ENCODE data around the gene LCN10. TPM values are rescaled to one million over a fixed set of nuclear protein-coding genes. Genes with fewer than 3 reads are reported as not detected.

The LCN10 gene
- total and polyA plus RNA-seq, 2 of the 13 experiments (the other 11 are each of a cell fraction or from before 2014, with no cell fraction given): 0.53 to 0.61 TPM

DNA sequence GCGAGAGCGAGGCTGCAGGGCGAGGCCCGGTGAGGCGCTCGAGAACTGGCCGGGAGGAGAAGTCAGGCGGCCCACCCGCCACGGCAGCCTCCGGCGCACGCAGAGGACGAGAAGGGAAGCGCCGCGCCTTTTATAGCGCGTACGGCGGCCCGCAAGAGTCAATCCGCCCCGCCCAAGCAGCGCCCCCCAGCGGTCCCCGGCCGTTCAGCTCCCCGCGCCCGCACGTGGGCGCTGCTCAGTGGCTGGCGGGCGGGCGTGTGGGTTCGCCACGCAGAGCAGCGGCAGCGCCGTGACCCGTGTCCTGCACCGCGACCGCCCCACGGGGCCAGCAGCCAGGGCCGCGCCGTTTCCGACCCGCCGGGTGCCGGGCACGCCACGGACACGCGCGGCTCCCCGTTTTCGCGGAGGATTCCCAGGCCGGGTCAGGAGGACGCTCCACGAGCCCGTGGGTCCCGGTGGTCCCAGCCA is 14.6 kb downstream of the LCN10 start:
- Histone ChIP-seq H3K9ac (ENCODE audit: insufficient read depth, low read depth, low read length) (peak overlapping the region; percentile 90), H3K4me3 (replicated peaks in 1 of 3; ENCODE audit: insufficient read depth in 1 of 3, low read depth in 2 of 3, low read length in 3 of 3) (peak overlapping the region; percentile 75 to 89 (median 89)), H3K4me1 (ENCODE audit: insufficient read depth, low read length) (peaks cover 56% of the 10 kb centered on the region), H3K4me2 (ENCODE audit: low read depth, low read length) (peak overlapping the region; percentile 97), H3K36me3 (replicated peaks in 1 of 2; ENCODE audit: control insufficient read depth in 1 of 2, insufficient read depth in 2 of 2, low read length in 2 of 2) (peaks cover 10 to 20% of the 10 kb centered on the region in 2 experiments; a peak in 4 of 5 replicates), H3K79me2 (ENCODE audit: insufficient read depth, low read length) (peaks cover 31% of the 10 kb centered on the region), H3K27me3 (ENCODE audit: control insufficient read depth in 1 of 2, insufficient read depth in 2 of 2, low read length in 2 of 2) (no peaks in the 10 kb centered on the region; a peak in 1 of 5 replicates), H2AFZ (ENCODE audit: low read length) (no peak overlapping the region), H3K9me3 (ENCODE audit: low read length) (no peaks in the 10 kb centered on the region), H4K20me1 (ENCODE audit: insufficient read depth, low read length) (peaks cover 46% of the 10 kb centered on the region), H3K27ac (ENCODE audit: extremely low read length, insufficient read depth, low read length) (peak overlapping the region; percentile 64)
- ChIA-PET POLR2A (interaction anchor here (0.7 to 3.6 kb wide), 14 partner anchors 9 to 358 kb away, joined by 3 to 30 read pairs (median 4); partner anchors contain the start of gene LCN10), CTCF (ENCODE audit: low intra/inter-chr PET ratio, low total read pairs) (no interaction called here)
- in situ Hi-C loops (cut with HindIII; ENCODE audit: extremely low pct_ligation_motif_present, low pct_unique_long_range_greater_than_20kb) (no loop called here), intact Hi-C loops (cut with micrococcal nuclease; ENCODE audit: unreplicated experiment) (no loop called here)
- peak; percentile 58 for ATAC-seq
- no peak for FAIRE-seq
- 0% methylated on average over 7 of the region's 66 CpGs for whole genome bisulfite sequencing (ENCODE audit: low lambda C conversion rate)
- peak; percentile 67 for DNase-seq (ENCODE audit: low spot score)
- no TSS peak for BruUV-seq (replicated peaks)
- TF ChIP-seq SRY (CRISPR knock-in tag; IDR thresholded peaks at IDR 0.05) (peak; percentile 90; the same call in 1 of the 2 replicates), ZSCAN21 (CRISPR knock-in tag; IDR thresholded peaks at IDR 0.05; ENCODE audit: borderline replicate concordance) (peak; percentile 63; the same call in 1 of the 2 replicates), RBM22 (optimal IDR thresholded peaks at IDR 0.05; ENCODE audit: low read length) (peak; percentile 57), ARNT2 (CRISPR knock-in tag; IDR thresholded peaks at IDR 0.05; ENCODE audit: low read depth) (peak; percentile 95), CENPX (CRISPR knock-in tag; IDR thresholded peaks at IDR 0.05) (no peak), MAF1 (CRISPR knock-in tag; IDR thresholded peaks at IDR 0.05; ENCODE audit: borderline replicate concordance) (peak; percentile 93), ZSCAN29 (CRISPR knock-in tag; conservative IDR thresholded peaks at IDR 0.05) (no peak), ZNF652 (CRISPR knock-in tag; IDR thresholded peaks at IDR 0.05; ENCODE audit: borderline replicate concordance, low read depth) (0 out of 2 replicates have a peak, but pooled peaks have one; percentile 31), ZKSCAN1 (IDR thresholded peaks at IDR 0.05; ENCODE audit: low read length) (0 out of 2 replicates have a peak, but pooled peaks have one; percentile 33), MEIS1 (CRISPR knock-in tag; IDR thresholded peaks at IDR 0.05; ENCODE audit: borderline replicate concordance) (peak; percentile 6; the same call in 1 of the 2 replicates), SRF (IDR thresholded peaks at IDR 0.05; ENCODE audit: low read depth, low read length) (0 out of 2 replicates have a peak, but pooled peaks have one; percentile 58), ELF4 (CRISPR knock-in tag; IDR thresholded peaks at IDR 0.05; ENCODE audit: borderline replicate concordance) (no peak), FOXJ3 (CRISPR knock-in tag; IDR thresholded peaks at IDR 0.05; ENCODE audit: borderline replicate concordance) (peak; percentile 31; the same call in 1 of the 2 replicates), HNF4A (CRISPR knock-in tag; IDR thresholded peaks at IDR 0.05) (no peak), ZFX (CRISPR knock-in tag; IDR thresholded peaks at IDR 0.05; ENCODE audit: low read depth) (peak; percentile 89), ZFP91 (CRISPR knock-in tag; IDR thresholded peaks at IDR 0.05; ENCODE audit: borderline replicate concordance) (no peak), PRMT3 (CRISPR knock-in tag; IDR thresholded peaks at IDR 0.05; ENCODE audit: borderline replicate concordance, low read depth) (peak; percentile 89; the same call in 1 of the 2 replicates), GATAD1 (CRISPR knock-in tag; IDR thresholded peaks at IDR 0.05) (peak; percentile 91)
- TF ChIP-seq, protein P1, sequence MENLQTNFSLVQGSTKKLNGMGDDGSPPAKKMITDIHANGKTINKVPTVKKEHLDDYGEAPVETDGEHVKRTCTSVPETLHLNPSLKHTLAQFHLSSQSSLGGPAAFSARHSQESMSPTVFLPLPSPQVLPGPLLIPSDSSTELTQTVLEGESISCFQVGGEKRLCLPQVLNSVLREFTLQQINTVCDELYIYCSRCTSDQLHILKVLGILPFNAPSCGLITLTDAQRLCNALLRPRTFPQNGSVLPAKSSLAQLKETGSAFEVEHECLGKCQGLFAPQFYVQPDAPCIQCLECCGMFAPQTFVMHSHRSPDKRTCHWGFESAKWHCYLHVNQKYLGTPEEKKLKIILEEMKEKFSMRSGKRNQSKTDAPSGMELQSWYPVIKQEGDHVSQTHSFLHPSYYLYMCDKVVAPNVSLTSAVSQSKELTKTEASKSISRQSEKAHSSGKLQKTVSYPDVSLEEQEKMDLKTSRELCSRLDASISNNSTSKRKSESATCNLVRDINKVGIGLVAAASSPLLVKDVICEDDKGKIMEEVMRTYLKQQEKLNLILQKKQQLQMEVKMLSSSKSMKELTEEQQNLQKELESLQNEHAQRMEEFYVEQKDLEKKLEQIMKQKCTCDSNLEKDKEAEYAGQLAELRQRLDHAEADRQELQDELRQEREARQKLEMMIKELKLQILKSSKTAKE (CRISPR knock-in tag; IDR thresholded peaks at IDR 0.05; ENCODE audit: borderline replicate concordance): peak; percentile 35; the same call in 1 of the 2 replicates
- TF ChIP-seq, protein P2, sequence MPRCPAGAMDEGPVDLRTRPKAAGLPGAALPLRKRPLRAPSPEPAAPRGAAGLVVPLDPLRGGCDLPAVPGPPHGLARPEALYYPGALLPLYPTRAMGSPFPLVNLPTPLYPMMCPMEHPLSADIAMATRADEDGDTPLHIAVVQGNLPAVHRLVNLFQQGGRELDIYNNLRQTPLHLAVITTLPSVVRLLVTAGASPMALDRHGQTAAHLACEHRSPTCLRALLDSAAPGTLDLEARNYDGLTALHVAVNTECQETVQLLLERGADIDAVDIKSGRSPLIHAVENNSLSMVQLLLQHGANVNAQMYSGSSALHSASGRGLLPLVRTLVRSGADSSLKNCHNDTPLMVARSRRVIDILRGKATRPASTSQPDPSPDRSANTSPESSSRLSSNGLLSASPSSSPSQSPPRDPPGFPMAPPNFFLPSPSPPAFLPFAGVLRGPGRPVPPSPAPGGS (CRISPR knock-in tag; IDR thresholded peaks at IDR 0.05): no peak; the same call in none of the 2 replicates
